HG02981 (cell line): ENCODE results near the gene EXO5.
"Not testable (repeated sequence)": the region's sequence is repeated elsewhere in the genome, so short reads cannot be mapped to it uniquely, and the experiment has no call there.

Experiments
- ATAC-seq: cut with Tn5 transposase; IDR thresholded peaks from one replicate; pipeline ENCODE4 v1.9.1; 2021; ENCODE audit warnings: mild to moderate bottlenecking, moderate library complexity; ENCODE audit not compliant: unreplicated experiment

Gene EXO5

DNA sequence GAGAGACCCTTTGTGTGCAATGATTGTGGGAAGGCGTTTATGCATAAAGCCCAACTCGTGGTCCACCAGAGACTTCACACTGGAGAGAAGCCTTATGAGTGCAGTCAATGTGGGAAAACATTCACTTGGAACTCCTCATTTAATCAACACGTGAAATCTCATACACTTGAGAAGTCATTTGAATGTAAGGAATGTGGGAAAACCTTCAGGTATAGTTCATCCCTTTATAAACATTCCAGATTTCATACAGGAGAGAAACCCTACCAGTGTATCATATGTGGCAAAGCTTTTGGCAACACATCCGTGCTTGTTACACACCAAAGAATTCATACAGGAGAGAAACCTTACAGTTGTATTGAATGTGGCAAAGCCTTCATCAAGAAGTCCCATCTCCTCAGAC is 38.4 kb downstream of the EXO5 start:
- no peak for ATAC-seq

DNA sequence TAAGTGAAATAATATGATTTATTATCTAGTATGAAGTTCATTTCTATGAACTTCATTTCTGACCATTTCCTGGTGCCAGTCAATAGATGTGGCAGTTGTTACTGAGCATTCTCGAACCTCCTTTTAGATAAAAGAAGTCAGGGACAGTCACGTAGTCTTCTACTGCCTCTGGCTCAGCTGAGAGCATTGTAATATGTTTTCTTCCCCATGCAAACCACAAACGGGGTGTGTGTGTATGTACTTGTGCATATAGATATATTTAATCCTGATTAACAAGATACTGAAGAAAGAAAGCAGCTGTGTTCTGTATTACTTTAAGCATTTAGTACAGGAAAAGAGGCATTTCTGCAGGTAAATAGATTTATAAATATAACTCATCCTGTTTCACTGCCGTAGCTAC is 44.5 kb downstream of the EXO5 start:
- no peak for ATAC-seq

DNA sequence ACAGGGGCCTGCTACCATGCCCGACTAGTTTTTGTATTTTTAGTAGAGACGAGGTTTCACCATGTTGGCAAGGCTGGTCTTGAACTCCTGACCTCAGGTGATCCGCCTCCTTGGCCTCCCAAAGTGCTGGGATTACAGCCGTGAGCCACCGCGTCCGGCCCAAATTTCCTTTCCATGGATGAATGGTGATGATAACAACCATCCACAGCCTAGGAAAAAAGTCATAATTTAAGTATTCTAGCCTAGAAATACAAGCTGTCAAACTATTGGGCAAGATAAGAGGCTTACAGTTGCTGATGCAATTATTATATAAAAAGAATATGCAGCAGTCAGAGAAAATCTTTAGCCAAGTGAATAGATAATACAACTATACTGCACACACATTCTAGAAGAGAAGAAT is 46.2 kb downstream of the EXO5 start:
- ATAC-seq = not testable (repeated sequence)

DNA sequence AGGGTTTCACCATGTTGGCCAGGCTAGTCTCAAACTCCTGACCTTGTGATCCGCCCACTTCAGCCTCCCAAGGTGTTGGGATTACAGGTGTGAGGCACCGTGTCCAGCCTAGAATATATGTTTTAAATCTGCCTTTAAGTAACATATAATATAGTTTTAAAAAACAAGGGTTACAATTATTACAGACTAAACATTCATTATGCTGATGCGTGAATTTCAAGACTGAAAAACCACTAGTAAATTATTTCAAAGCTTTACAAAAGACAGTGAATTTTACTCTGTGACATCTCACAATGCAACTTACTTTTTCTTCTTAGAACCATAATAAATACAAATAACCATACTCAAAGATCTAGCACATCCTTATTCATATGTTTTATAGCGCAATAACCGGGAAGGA is 47.6 kb downstream of the EXO5 start:
- no peak for ATAC-seq

DNA sequence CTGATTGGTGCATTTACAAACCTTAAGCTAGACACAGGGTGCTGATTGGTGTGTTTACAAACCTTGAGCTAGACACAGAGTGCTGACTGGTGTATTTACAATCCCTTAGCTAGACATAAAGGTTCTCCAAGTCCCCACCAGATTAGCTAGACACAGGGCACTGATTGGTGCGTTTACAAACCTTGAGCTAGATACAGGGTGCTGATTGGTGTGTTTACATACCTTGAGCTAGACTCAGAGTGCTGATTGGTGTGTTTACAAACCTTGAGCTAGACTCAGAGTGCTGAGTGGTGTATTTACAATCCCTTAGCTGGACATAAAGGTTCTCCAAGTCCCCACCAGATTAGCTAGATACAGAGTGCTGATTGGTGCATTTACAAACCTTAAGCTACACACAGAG is 49.7 kb downstream of the EXO5 start:
- ATAC-seq = not testable (repeated sequence)

DNA sequence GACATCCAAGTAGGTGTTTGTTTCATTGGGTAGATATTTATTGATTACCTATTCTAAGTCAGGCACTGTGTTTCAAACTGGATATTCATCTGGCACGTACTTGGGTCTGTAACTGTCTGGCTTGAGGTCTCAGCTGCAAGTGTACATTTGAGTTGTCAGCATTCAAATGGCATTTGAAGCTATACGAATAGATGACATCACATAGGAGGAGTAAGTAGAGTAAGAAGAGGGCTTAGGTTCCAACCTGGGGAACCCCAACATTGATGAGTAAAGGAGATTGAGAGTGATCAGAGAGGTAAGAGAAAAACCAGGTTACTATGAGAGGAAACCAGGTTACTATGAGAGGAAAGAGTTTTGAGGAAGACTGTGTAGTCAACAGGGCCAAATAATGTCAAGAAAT is 53.6 kb downstream of the EXO5 start:
- no peak for ATAC-seq

DNA sequence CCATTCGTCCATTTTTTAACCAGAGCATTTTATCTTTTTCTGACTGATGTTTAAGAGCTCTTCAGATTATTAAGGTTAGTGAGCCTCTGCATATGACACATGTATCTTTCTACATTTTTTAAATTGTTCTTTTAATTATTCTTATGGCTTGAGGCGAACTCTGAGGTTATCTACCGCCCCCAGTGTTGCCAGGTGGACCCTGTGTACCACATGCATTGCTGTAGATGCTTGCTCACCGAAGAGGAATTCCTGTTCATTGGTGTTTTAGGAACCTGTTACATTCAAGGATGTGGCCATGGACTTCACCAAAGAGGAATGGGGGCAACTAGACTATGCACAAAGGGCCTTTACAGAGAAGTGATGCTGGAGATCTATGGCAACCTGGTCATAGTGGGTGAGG is 54.7 kb downstream of the EXO5 start:
- ATAC-seq = no peak

DNA sequence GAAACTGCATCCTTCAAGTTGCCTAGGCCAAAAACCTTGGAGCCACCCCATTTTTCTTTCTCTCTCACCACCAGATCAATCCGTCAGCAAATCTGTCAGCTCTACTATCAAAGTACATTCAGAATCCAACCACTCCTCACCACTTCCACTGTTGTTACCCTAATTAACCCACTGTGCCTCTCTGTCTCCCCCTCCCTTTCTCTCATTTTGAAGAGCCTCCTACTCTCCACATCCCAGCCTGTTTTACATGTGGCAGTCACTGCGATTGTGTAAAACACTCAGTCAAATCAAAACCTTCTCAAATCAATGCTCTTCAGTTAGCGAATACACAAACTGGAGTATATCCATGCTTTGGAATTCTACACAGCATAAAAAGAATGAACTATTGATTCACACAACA is 55.9 kb downstream of the EXO5 start:
- ATAC-seq = no peak

DNA sequence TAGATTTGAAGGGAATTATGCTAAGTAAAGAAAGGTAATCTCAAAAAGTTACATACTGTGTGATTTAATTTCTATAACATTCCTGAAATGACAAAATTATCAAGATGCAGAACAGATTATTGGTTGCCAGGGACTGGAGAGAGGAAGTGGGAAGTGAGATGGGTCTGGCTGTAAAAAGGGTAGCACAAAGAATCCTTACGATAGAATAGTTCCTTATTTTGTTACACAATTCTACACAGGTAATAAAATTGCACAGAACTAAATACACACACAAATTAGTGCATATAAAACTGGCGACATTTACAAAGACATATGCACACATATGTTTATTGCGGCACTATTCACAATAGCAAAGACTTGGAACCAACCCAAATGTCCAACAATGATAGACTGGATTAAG is 56.3 kb downstream of the EXO5 start:
- ATAC-seq = no peak
